ENCODE results near the gene PTMA.
"Not testable (repeated sequence)": the region's sequence is repeated elsewhere in the genome, so short reads cannot be mapped to it uniquely, and the experiment has no call there.

Gene PTMA

GRCh38 chr2:231716666-231717280 is 8.4 kb downstream of the PTMA start:
- no peak for DNase-seq (ENCODE audit: low spot score)

DNA sequence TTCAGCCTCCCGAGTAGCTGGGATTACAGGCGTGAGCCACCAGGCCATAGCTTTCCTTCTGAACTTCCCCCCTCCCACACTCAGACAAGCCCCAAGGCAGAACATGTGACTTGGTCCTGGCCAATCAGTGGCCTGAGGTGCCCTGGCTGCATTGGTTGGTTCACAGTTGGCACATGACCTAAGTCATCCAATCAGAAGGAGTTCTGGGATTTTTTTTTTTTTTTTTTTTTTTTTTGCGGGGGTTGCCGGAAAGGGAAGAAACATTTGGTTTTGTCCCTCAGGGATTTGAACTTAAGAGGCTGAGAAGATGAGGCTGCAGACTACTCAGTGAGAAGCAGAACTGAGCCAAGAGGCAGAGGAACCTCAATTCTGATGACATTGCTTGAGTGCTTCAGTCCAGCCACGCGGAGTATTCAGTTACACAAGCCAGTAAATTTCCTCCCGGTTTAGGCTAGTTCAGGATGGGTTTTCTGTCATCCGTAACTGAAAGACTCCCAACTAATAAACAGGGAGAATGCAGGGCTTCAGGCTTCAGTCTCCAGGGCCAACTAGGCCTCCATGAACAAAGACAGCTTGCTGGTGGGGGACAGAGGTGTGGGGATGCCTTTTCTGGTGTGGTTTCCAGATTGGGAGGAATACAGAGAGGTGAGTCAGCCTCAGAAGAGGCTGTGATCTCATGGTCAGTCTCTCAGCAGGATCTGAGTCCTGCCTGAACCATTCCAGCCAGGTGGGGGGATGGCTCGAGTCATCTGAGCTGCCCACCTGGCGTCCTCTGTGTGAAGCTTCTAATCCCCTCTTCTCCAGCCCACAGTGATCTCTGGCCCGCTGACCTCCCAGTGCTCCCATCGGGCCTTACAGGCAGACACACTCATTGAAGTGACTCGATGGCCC is 9.2 kb downstream of the PTMA start:
- DNase-seq (ENCODE audit: low spot score) = no peak

GRCh38 chr2:231718799-231719198 is 10.5 kb downstream of the PTMA start:
- no peak for DNase-seq (ENCODE audit: low spot score)

- DNase-seq (ENCODE audit: low spot score) = no peak
These were observed 12.1 kb downstream of the PTMA start for GRCh38 chr2:231720292-231720986.

DNA sequence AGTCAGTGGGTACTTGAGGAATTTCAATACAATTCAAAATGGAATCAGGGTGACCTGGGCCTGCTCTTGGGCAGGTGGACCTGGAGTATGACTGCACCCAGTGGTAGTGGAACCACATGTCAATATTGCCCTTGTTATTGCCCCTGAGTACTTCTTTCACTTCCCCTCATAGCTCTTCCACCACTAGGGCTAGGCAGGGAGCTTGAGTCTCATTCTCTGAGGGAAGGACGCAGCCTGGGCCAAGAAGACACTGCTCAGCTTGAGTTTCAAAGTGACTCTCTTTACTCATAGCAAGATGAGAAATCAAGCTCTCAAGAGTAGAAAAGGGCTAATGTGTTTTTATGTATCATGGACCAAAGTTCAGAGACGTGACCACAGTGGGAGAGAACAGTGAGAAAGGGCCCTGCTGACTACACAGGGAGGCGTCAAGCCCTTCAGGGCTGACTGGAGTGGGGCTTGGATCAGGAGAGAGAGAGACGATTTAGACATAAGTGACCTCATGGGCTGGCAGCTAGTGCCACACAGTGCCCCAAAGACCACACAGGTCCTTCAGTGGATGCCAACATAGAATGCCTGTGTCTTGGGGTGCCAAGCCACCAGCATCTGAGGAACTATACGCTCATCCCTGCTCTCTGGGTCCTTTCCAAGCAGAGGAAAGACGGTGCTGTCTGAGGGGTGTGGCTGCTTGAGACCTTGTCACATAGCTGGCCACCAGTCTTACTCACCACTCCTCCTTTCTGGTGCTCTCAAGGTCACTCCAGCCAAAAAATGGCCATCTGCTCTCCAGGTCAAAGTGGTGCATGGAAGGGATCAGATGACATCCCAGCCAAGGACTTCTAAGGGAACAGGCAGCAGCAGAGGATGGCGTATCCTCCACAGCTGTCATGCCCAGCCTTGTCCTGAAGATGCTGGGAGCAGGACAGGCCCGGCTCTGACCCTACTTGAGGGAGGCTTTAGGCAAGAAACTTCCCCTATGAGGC is 13.0 kb downstream of the PTMA start:
- no peak for DNase-seq (ENCODE audit: low spot score)

DNA sequence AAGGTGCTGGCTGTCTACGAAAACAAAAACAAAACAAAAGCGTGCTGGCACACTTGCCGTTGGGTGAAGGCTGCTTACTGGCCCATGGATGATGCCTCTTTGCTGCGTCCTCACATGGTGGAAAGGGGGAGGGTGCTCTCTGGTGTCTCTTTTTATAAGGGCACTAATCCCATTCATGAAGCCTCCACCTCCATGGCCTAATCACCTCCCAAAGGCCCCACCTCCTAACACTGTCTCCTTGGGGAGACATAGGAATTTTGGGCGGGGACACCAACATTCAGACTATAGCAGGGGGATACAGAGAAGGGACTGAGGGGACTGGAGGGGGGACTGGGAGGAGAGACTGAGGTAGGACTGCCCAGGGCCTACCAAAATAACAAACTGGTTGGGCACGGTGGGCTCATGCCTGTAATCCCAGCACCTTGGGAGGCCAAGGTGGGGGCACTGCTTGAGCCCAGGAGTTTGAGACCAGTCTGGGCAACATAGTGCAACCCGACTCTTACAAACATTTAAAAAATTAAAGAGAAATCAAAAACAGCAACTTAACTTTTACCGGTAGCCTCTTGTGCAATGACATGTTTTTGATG is 14.5 kb downstream of the PTMA start:
- no peak for DNase-seq (ENCODE audit: low spot score)

- DNase-seq (ENCODE audit: low spot score) = no peak
These were observed 17.2 kb downstream of the PTMA start for GRCh38 chr2:231725476-231725875.

- no peak for DNase-seq (ENCODE audit: low spot score)
These were observed 18.0 kb downstream of the PTMA start for GRCh38 chr2:231726276-231726675.

DNA sequence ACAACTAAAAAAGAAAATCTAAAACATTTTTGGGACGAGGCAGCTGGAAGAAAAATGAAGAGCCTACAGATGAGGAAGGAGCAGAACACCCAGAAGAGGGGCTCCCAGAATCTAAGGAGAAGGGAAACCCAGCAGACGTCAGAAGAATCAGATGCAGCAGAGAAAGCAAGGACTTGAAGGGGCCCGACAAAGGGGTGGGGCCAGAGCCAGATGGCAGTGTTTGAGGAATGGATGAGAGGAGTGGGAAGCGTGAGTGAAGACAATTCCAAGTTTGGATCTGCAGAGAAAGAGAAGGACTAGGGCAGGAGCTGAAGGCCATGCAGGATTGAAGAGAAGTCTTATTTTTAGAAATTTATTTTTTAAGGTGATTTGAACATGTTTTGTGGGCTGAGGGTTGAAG is 19.3 kb downstream of the PTMA start:
- DNase-seq (ENCODE audit: low spot score) = no peak

DNA sequence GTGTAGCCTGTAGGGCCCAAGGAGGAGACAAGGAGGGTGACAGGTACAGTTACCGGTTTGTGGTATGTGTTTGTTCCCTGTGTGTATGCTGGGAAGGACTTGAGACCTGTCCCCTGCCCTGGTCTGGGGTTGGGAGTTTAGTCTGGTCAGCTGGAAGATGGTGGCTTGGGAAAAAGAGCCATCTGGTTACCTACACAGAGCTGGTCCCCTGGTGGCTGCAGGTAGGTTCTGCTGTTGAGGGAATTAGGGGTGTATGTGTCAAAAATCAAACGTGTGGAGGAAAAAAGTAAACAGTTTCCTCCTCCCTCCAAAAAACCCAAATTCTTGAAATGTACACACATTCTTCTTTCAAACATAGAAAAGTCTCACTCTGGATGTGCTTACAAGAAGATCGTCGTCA is 24.3 kb downstream of the PTMA start:
- DNase-seq (ENCODE audit: low spot score) = no peak

- no peak for DNase-seq (ENCODE audit: low spot score)
These were observed 29.4 kb downstream of the PTMA start for GRCh38 chr2:231737761-231738160.

DNA sequence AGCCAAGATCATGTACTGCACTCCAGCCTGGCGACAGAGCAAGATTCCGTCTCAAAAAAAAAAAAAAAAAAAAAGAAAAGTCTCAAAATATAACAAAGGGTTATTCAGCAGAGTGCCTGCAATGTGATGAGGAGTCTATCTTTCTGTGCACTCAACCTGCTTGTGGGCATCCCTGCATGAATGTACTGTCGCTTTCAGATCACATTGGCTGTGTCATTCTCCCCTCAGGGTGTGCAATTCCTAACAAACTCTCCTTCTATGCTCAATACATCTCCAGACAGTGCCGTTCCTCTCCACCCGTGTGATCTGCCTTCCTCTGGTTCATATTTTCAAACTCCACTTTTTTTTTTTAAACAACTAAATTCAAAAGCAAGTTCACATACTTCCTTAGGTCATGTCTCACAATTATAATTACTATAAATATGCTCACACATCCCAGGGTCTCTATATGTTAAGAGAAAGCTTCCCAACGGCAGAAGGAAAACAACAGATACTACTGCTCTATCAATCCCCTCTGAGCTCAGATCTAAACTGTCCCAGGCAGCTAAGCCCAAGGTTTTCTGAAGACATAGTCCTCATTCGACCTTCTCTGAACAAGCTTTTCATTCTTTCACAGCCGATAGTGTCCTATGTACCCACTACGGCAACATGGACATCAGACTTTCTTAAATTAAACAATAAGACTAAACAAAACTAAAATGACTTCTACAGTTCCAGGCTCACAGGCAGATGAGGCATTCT is 35.2 kb downstream of the PTMA start:
- no peak for DNase-seq (ENCODE audit: low spot score)

DNA sequence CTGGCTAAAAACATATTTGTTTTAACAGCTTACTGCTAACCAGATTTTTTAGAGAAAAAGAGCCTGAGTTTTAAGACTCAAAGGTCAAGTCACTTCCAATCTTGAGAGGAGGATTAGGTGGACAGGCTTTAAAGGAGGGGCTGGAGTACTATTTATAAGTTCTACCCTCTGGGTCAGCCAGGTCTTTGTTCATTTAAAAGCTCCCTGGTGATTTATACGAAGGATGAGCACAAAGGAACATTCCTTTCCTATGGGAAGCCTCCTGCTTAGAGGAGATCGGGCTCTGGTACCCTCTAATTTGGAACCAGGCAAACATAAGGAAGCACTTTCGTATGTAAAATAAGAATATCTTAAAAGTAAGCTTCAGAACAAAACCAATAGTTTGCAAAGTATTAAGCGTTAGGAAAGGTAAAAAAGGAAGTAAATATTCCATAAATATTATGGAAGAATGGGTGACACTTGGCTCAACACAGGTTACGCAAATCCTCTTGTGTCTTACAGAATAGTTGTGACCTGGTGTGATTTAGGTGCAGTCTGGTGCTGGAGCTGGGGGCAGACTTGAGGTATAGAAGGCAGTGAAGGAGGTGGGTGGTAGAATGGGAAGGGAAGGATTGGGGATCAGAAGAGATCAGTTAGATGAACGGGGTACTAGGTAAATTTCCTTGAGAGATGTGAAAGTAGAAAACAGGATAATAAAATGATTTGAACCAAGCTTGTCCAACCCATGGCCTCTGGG is 37.1 kb downstream of the PTMA start:
- no peak for DNase-seq (ENCODE audit: low spot score)

DNA sequence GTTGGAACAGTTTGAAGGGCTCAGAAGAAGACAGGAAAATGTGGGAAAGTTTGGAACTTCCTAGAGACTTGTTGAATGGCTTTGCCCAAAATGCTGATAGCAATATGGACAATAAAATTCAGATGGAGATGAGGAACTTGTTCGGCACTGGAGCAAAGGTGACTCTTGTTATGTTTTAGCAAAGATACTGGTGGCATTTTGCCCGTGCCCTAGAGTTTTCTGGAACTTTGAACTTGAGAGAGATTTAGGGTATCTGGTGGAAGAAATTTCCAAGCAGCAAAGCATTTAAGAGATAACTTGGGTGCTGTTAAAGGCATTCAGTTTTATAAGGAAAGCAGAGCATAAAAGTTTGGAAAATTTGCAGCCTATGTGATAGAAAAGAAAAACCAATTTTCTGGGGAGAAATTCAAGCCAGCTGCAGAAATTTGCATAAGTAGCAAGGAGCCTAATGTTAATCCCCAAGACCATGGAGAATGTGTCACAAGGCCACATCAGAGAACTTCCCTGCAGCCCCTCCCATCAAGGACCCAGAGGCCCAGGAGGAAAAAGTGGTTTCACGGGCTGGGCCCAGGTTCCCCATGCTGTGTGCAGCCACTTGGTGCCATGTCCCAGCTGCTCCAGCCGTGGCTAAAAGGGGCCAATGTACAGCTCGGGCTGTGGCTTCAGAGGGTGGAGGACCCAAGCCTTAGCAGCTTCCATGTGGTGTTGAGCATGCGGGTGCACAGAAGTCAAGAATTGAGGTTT is 40.0 kb downstream of the PTMA start:
- not testable (repeated sequence) for DNase-seq (ENCODE audit: low spot score)

- DNase-seq (ENCODE audit: low spot score) = not testable (repeated sequence)
These were observed 40.7 kb downstream of the PTMA start for GRCh38 chr2:231749016-231749415.

DNA sequence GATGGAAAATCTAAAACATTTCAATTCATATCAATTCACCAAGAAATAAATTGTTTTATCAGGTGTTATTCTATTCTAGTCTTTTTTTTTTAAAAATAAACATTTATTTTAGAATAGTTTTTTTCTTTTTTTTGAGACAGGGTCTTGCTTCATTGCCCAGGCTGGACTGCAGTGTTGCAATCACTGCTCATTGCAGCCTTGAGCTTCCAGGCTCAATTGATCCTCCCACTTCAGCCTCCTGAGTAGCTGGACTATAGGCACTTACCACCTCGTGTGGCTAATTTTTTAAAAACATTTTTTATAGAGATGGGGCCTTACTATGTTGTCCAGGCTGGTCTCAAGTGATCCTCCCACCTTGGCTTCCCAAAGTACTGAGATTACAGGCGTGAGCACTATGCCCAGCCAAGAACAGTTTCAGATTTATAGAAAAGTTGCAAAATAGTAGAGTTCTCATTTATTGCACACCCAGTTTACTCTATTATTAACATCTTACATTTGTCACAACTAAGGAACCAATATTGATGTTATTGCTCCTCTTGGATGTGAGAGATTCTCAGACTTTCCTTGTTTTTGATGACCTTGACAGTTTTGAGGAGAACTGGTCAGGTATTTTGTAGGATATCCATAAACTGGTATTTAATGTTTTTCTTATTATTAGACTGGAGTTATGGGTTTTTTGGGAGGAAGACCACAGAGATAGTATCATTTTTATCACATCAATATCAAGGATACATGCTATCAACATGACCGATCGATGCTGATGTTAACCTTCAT is 42.9 kb downstream of the PTMA start:
- DNase-seq (ENCODE audit: low spot score) = no peak

GRCh38 chr2:231752061-231752460 is 43.7 kb downstream of the PTMA start:
- no peak for DNase-seq (ENCODE audit: low spot score)

- no peak for DNase-seq (ENCODE audit: low spot score)
These were observed 53.4 kb downstream of the PTMA start for GRCh38 chr2:231761735-231762134.
